H1 (cell line): ENCODE data around the gene BRD4.

Experiments
- TAF1 ChIP-seq: IDR thresholded peaks from 2 replicates; pipeline ENCODE4 v1.6.1; 2011; ENCODE audit warnings: mild to moderate bottlenecking, low read depth, low read length
- YY1 ChIP-seq: IDR thresholded peaks from 2 replicates; pipeline ENCODE4 v1.6.1; 2011; ENCODE audit warnings: low read depth, mild to moderate bottlenecking, low read length
- TF ChIP-seq, protein P1 (sequence below): IDR thresholded peaks from 2 replicates; pipeline ENCODE4 v1.6.1; 2011; ENCODE audit warnings: low read depth, mild to moderate bottlenecking, low read length; ENCODE audit not compliant: insufficient read depth

DNA sequence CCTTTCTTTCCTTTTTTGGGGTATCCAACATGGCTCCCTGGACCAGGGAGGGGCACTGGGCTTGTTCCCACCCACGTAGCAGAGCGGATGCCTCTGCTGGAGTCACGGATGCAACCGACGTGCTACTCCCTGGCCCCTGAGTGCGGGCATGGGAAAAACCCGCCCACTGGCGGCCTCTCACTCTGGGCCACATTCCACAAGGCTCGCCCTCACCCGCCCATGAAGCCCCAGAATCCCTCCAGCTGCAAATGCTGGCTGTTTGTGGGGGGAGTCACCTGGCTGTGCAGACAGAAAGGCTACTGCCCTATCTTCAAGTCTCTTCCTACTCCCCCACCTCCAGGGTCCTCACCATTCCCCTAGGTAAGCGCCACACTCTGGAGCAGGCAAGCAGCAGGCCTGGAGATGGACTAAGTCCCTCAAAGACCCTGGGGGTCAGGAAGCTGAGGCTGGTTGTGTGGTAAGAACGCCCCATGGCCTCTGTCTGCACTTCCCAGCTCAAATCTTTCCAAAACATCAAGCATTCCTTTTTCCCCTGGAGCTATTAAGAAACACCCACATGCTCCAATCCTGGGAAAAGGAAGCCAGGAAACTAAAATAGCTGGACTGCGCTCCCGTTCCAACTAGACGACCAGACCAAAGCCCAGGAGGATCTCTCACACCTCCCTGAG is 82.2 kb downstream of the BRD4 start:
- TF ChIP-seq TAF1 (no peak), YY1 (no peak)
- TF ChIP-seq, protein P1, sequence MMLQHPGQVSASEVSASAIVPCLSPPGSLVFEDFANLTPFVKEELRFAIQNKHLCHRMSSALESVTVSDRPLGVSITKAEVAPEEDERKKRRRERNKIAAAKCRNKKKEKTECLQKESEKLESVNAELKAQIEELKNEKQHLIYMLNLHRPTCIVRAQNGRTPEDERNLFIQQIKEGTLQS, result no peak
